ENCODE results near the gene PRR5L. TPM values are rescaled to one million over a fixed set of nuclear protein-coding genes. Genes with fewer than 3 reads are reported as not detected.

Gene PRR5L
- total and polyA plus RNA-seq, 2 donors: 4.1 to 5.9 TPM

GRCh38 chr11:36456156-36456555, 160.1 kb downstream of the PRR5L start:
- Histone ChIP-seq H3K27ac (ENCODE audit: low read depth in 1 of 2, low read length in 1 of 2) (no peak overlapping the region), H3K27me3 (ENCODE audit: control insufficient read depth in 2 of 2, insufficient read depth in 1 of 2, low read length in 1 of 2) (no peaks in the 10 kb centered on the region), H3K36me3 (ENCODE audit: control insufficient read depth in 2 of 2, insufficient read depth in 2 of 2, low read length in 1 of 2) (no peaks in the 10 kb centered on the region), H3K4me1 (ENCODE audit: control insufficient read depth in 2 of 2, insufficient read depth in 2 of 2, low read length in 2 of 2) (peaks cover 17 to 65% of the 10 kb centered on the region in 2 donors), H3K4me3 (ENCODE audit: low read length in 2 of 2) (no peak overlapping the region), H3K9me3 (ENCODE audit: control insufficient read depth in 2 of 2, insufficient read depth in 1 of 2, low read length in 1 of 2) (peaks cover 0 to 3% of the 10 kb centered on the region in 2 donors)
- no peak for DNase-seq (ENCODE audit: low read depth in 6 of 9, low spot score in 9 of 9)
- 97% methylated on average over 6 of the region's 6 CpGs for WGBS

GRCh38 chr11:36458129-36458915, 162.2 kb downstream of the PRR5L start:
- Histone ChIP-seq H3K9me3 (ENCODE audit: control insufficient read depth in 2 of 2, insufficient read depth in 1 of 2, low read length in 1 of 2) (no peaks in the 10 kb centered on the region), H3K27me3 (ENCODE audit: control insufficient read depth in 2 of 2, insufficient read depth in 1 of 2, low read length in 1 of 2) (no peaks in the 10 kb centered on the region), H3K4me1 (ENCODE audit: control insufficient read depth in 2 of 2, insufficient read depth in 2 of 2, low read length in 2 of 2) (peaks cover 0 to 44% of the 10 kb centered on the region in 2 donors), H3K36me3 (ENCODE audit: control insufficient read depth in 2 of 2, insufficient read depth in 2 of 2, low read length in 1 of 2) (no peaks in the 10 kb centered on the region), H3K4me3 (ENCODE audit: low read length in 2 of 2) (no peak overlapping the region), H3K27ac (ENCODE audit: low read depth in 1 of 2, low read length in 1 of 2) (no peak overlapping the region)
- DNase-seq (ENCODE audit: low read depth in 6 of 9, low spot score in 9 of 9): no peak
- WGBS: 90% methylated on average over 8 of the region's 8 CpGs

- 90% methylated on average over 7 of the region's 7 CpGs for WGBS
- Histone ChIP-seq H3K36me3 (ENCODE audit: control insufficient read depth in 2 of 2, insufficient read depth in 2 of 2, low read length in 1 of 2) (no peaks in the 10 kb centered on the region), H3K27me3 (ENCODE audit: control insufficient read depth in 2 of 2, insufficient read depth in 1 of 2, low read length in 1 of 2) (no peaks in the 10 kb centered on the region), H3K27ac (ENCODE audit: low read depth in 1 of 2, low read length in 1 of 2) (no peak overlapping the region), H3K9me3 (ENCODE audit: control insufficient read depth in 2 of 2, insufficient read depth in 1 of 2, low read length in 1 of 2) (no peaks in the 10 kb centered on the region), H3K4me1 (ENCODE audit: control insufficient read depth in 2 of 2, insufficient read depth in 2 of 2, low read length in 2 of 2) (peaks cover 0 to 36% of the 10 kb centered on the region in 2 donors), H3K4me3 (ENCODE audit: low read length in 2 of 2) (no peak overlapping the region)
- DNase-seq (ENCODE audit: low read depth in 6 of 9, low spot score in 9 of 9): no peak
Measured at GRCh38 chr11:36459046-36459445, 163.0 kb downstream of the PRR5L start.

GRCh38 chr11:36460220-36460619, 164.1 kb downstream of the PRR5L start:
- no peaks in the 10 kb centered on the region for H3K27me3 ChIP-seq (ENCODE audit: control insufficient read depth in 2 of 2, insufficient read depth in 1 of 2, low read length in 1 of 2)
- H3K9me3 ChIP-seq (ENCODE audit: control insufficient read depth in 2 of 2, insufficient read depth in 1 of 2, low read length in 1 of 2): no peaks in the 10 kb centered on the region
- H3K36me3 ChIP-seq (ENCODE audit: control insufficient read depth in 2 of 2, insufficient read depth in 2 of 2, low read length in 1 of 2): no peaks in the 10 kb centered on the region
- no peak overlapping the region for H3K27ac ChIP-seq (ENCODE audit: low read depth in 1 of 2, low read length in 1 of 2)
- DNase-seq (ENCODE audit: low read depth in 6 of 9, low spot score in 9 of 9): no peak
- no peak overlapping the region for H3K4me3 ChIP-seq (ENCODE audit: low read length in 2 of 2)
- H3K4me1 ChIP-seq (ENCODE audit: control insufficient read depth in 2 of 2, insufficient read depth in 2 of 2, low read length in 2 of 2): peaks cover 0 to 25% of the 10 kb centered on the region in 2 donors
- whole genome bisulfite sequencing: 94% methylated on average over 10 of the region's 10 CpGs

- H3K27ac ChIP-seq (ENCODE audit: low read depth in 1 of 2, low read length in 1 of 2): no peak overlapping the region
- peaks cover 0 to 9% of the 10 kb centered on the region in 2 donors for H3K4me1 ChIP-seq (ENCODE audit: control insufficient read depth in 2 of 2, insufficient read depth in 2 of 2, low read length in 2 of 2)
- 99% methylated on average over 15 of the region's 15 CpGs for WGBS
- H3K4me3 ChIP-seq (ENCODE audit: low read length in 2 of 2): no peak overlapping the region
- no peaks in the 10 kb centered on the region for H3K9me3 ChIP-seq (ENCODE audit: control insufficient read depth in 2 of 2, insufficient read depth in 1 of 2, low read length in 1 of 2)
- no peaks in the 10 kb centered on the region for H3K36me3 ChIP-seq (ENCODE audit: control insufficient read depth in 2 of 2, insufficient read depth in 2 of 2, low read length in 1 of 2)
- no peaks in the 10 kb centered on the region for H3K27me3 ChIP-seq (ENCODE audit: control insufficient read depth in 2 of 2, insufficient read depth in 1 of 2, low read length in 1 of 2)
- DNase-seq (ENCODE audit: low read depth in 6 of 9, low spot score in 9 of 9): no peak
Measured at GRCh38 chr11:36462321-36462720, 166.2 kb downstream of the PRR5L start.

- DNase-seq (ENCODE audit: low read depth in 6 of 9, low spot score in 9 of 9): no peak
- WGBS: 97% methylated on average over 3 of the region's 3 CpGs
- Histone ChIP-seq H3K27me3 (ENCODE audit: control insufficient read depth in 2 of 2, insufficient read depth in 1 of 2, low read length in 1 of 2) (no peaks in the 10 kb centered on the region), H3K4me3 (ENCODE audit: low read length in 2 of 2) (no peak overlapping the region), H3K36me3 (ENCODE audit: control insufficient read depth in 2 of 2, insufficient read depth in 2 of 2, low read length in 1 of 2) (no peaks in the 10 kb centered on the region), H3K27ac (ENCODE audit: low read depth in 1 of 2, low read length in 1 of 2) (no peak overlapping the region), H3K9me3 (ENCODE audit: control insufficient read depth in 2 of 2, insufficient read depth in 1 of 2, low read length in 1 of 2) (no peaks in the 10 kb centered on the region), H3K4me1 (ENCODE audit: control insufficient read depth in 2 of 2, insufficient read depth in 2 of 2, low read length in 2 of 2) (peaks cover 0 to 13% of the 10 kb centered on the region in 2 donors)
Measured at GRCh38 chr11:36463781-36464180, 167.7 kb downstream of the PRR5L start.

GRCh38 chr11:36464720-36465119, 168.6 kb downstream of the PRR5L start:
- Histone ChIP-seq H3K27me3 (ENCODE audit: control insufficient read depth in 2 of 2, insufficient read depth in 1 of 2, low read length in 1 of 2) (no peaks in the 10 kb centered on the region), H3K4me1 (ENCODE audit: control insufficient read depth in 2 of 2, insufficient read depth in 2 of 2, low read length in 2 of 2) (peaks cover 0 to 13% of the 10 kb centered on the region in 2 donors), H3K27ac (ENCODE audit: low read depth in 1 of 2, low read length in 1 of 2) (no peak overlapping the region), H3K36me3 (ENCODE audit: control insufficient read depth in 2 of 2, insufficient read depth in 2 of 2, low read length in 1 of 2) (no peaks in the 10 kb centered on the region), H3K4me3 (ENCODE audit: low read length in 2 of 2) (no peak overlapping the region), H3K9me3 (ENCODE audit: control insufficient read depth in 2 of 2, insufficient read depth in 1 of 2, low read length in 1 of 2) (no peaks in the 10 kb centered on the region)
- over 99% methylated on average over 3 of the region's 3 CpGs for WGBS
- DNase-seq (ENCODE audit: low read depth in 6 of 9, low spot score in 9 of 9): no peak

- WGBS: 98% methylated on average over 4 of the region's 4 CpGs
Measured at GRCh38 chr11:36465449-36466163, 169.5 kb downstream of the PRR5L start.

GRCh38 chr11:36467012-36467411, 170.9 kb downstream of the PRR5L start:
- Histone ChIP-seq H3K27me3 (ENCODE audit: control insufficient read depth in 2 of 2, insufficient read depth in 1 of 2, low read length in 1 of 2) (no peaks in the 10 kb centered on the region), H3K4me3 (ENCODE audit: low read length in 2 of 2) (no peak overlapping the region), H3K9me3 (ENCODE audit: control insufficient read depth in 2 of 2, insufficient read depth in 1 of 2, low read length in 1 of 2) (no peaks in the 10 kb centered on the region), H3K36me3 (ENCODE audit: control insufficient read depth in 2 of 2, insufficient read depth in 2 of 2, low read length in 1 of 2) (no peaks in the 10 kb centered on the region), H3K4me1 (ENCODE audit: control insufficient read depth in 2 of 2, insufficient read depth in 2 of 2, low read length in 2 of 2) (peaks cover 0 to 4% of the 10 kb centered on the region in 2 donors), H3K27ac (ENCODE audit: low read depth in 1 of 2, low read length in 1 of 2) (no peak overlapping the region)
- no peak for DNase-seq (ENCODE audit: low read depth in 6 of 9, low spot score in 9 of 9)
- WGBS: 100% methylated on average over 3 of the region's 3 CpGs

More at GRCh38 chr11:36465449-36466163, 169.5 kb downstream of the PRR5L start:
- H3K4me3 ChIP-seq (ENCODE audit: low read length in 2 of 2): no peak overlapping the region
- H3K9me3 ChIP-seq (ENCODE audit: control insufficient read depth in 2 of 2, insufficient read depth in 1 of 2, low read length in 1 of 2): no peaks in the 10 kb centered on the region
- H3K27me3 ChIP-seq (ENCODE audit: control insufficient read depth in 2 of 2, insufficient read depth in 1 of 2, low read length in 1 of 2): no peaks in the 10 kb centered on the region
- peaks cover 0 to 7% of the 10 kb centered on the region in 2 donors for H3K4me1 ChIP-seq (ENCODE audit: control insufficient read depth in 2 of 2, insufficient read depth in 2 of 2, low read length in 2 of 2)
- H3K27ac ChIP-seq (ENCODE audit: low read depth in 1 of 2, low read length in 1 of 2): no peak overlapping the region
- no peaks in the 10 kb centered on the region for H3K36me3 ChIP-seq (ENCODE audit: control insufficient read depth in 2 of 2, insufficient read depth in 2 of 2, low read length in 1 of 2)
- DNase-seq (ENCODE audit: low read depth in 6 of 9, low spot score in 9 of 9): no peak
